B cell (primary cell): Measurements from ENCODE around the gene MAN2B1. TPM values are rescaled to one million over a fixed set of nuclear protein-coding genes. Genes with fewer than 3 reads are reported as not detected.

ENCODE experiments used
- ATAC-seq: fragments of 200-7000 bp; cut with Tn5 transposase; one replicate; pipeline ENCODE4 v1.10.0; 2021; ENCODE audit warnings: low read depth, mild to moderate bottlenecking, moderate number of reproducible peaks, moderate library complexity
- CTCF ChIA-PET: fragments of 350-600 bp; sonication (Branson Sonifier 250); formaldehyde crosslinking; loops from one replicate; lab custom pipeline; 2021; ENCODE audit warnings: antibody characterized with exemption, inconsistent platforms; lab: Charles Lee
- POLR2A ChIA-PET: fragments of 350-600 bp; sonication (Branson Sonifier 250); formaldehyde crosslinking; loops from one replicate; lab custom pipeline; 2021; ENCODE audit warnings: antibody characterized with exemption; lab: Charles Lee
- DNase-seq: peaks from one replicate; pipeline ENCODE4 v3.0.0; 2013
- H2AFZ ChIP-seq: 2 replicates; pipeline ENCODE4 v1.6.1; 2012; ENCODE audit warnings: mild to moderate bottlenecking, low read depth, low read length; ENCODE audit not compliant: insufficient read depth, poor library complexity, severe bottlenecking
- H3K27ac ChIP-seq, 2 donors: 1 replicate in 1 of 2; 2 replicates in 1 of 2; pipeline ENCODE4 v1.5.1; 2012 to 2013; ENCODE audit warnings: low read length in 2 of 2, mild to moderate bottlenecking in 2 of 2, moderate library complexity in 1 of 2
- H3K27me3 ChIP-seq, 4 experiments: fragments of 200-600 bp in 1 of 4; sonication (generic) in 1 of 4; replicated peaks in 1 of 4; 1 replicate in 2 of 4; 2 replicates in 2 of 4; pipeline versions ENCODE4 v1.6.1 to v1.7.0; 2013 to 2016; ENCODE audit warnings: low read length in 3 of 4, mild to moderate bottlenecking in 2 of 4, mixed read lengths in 1 of 4, moderate library complexity in 1 of 4; ENCODE audit not compliant: insufficient read depth in 4 of 4, control insufficient read depth in 3 of 4; ENCODE audit errors: control extremely low read depth in 1 of 4
- H3K36me3 ChIP-seq, 2 experiments: replicated peaks in 1 of 2; 1 replicate in 1 of 2; 2 replicates in 1 of 2; pipeline versions ENCODE4 v1.6.1 to v1.7.1; 2013; ENCODE audit warnings: low read length in 1 of 2; ENCODE audit not compliant: insufficient read depth in 2 of 2, control insufficient read depth in 1 of 2; ENCODE audit errors: control extremely low read depth in 1 of 2, extremely low read depth in 1 of 2
- H3K4me1 ChIP-seq, 2 donors: fragments of 200-600 bp in 1 of 2; sonication (generic) in 1 of 2; 1 replicate in 1 of 2; 2 replicates in 1 of 2; pipeline versions ENCODE4 v1.5.1 to v1.6.1; 2013 to 2017; ENCODE audit warnings: low read length in 2 of 2; ENCODE audit not compliant: control insufficient read depth in 2 of 2, insufficient read depth in 2 of 2
- H3K4me2 ChIP-seq: replicated peaks from 2 replicates; pipeline ENCODE3; 2012; ENCODE audit warnings: mild to moderate bottlenecking, low read depth, low read length; ENCODE audit not compliant: poor library complexity, severe bottlenecking
- H3K4me3 ChIP-seq, 5 experiments: fragments of 200-600 bp in 1 of 5; sonication (generic) in 1 of 5; 1 replicate in 3 of 5; 2 replicates in 2 of 5; pipeline versions ENCODE4 v1.5.1 to v1.7.0; 2011 to 2016; ENCODE audit warnings: low read length in 4 of 5, mild to moderate bottlenecking in 4 of 5, low read depth in 2 of 5, control low read depth in 1 of 5, moderate library complexity in 1 of 5; ENCODE audit not compliant: insufficient read depth in 1 of 5; ENCODE audit errors: control extremely low read depth in 1 of 5, extremely low read depth in 1 of 5
- H3K79me2 ChIP-seq: fragments of 200-600 bp; sonication (generic); one replicate; pipeline ENCODE4 v1.6.0; 2016; ENCODE audit warnings: low read length; ENCODE audit not compliant: control insufficient read depth, insufficient read depth
- H3K9ac ChIP-seq: fragments of 200-600 bp; sonication (generic); 2 replicates; pipeline ENCODE4 v1.6.1; 2017; ENCODE audit warnings: mild to moderate bottlenecking, low read length, moderate library complexity
- H3K9me3 ChIP-seq, 3 donors: one replicate each; pipeline versions ENCODE4 v1.6.1 to v1.7.1; 2013; ENCODE audit warnings: low read length in 2 of 3; ENCODE audit not compliant: control insufficient read depth in 2 of 3, insufficient read depth in 1 of 3; ENCODE audit errors: control extremely low read depth in 1 of 3
- H4K20me1 ChIP-seq: 2 replicates; pipeline ENCODE4 v1.6.0; 2012; ENCODE audit warnings: mild to moderate bottlenecking, low read length; ENCODE audit not compliant: insufficient read depth, control insufficient read depth, poor library complexity, severe bottlenecking
- H3K27ac Mint-ChIP-seq: one replicate; pipeline ENCODE4 v1.8.0; 2021; ENCODE audit warnings: mixed read lengths
- H3K27me3 Mint-ChIP-seq: one replicate; pipeline ENCODE4 v1.8.0; 2021; ENCODE audit warnings: mixed read lengths
- H3K4me1 Mint-ChIP-seq: one replicate; pipeline ENCODE4 v1.8.0; 2021; ENCODE audit warnings: mixed read lengths
- H3K4me3 Mint-ChIP-seq: one replicate; pipeline ENCODE4 v1.8.0; 2021; ENCODE audit warnings: mixed read lengths
- H3K9me3 Mint-ChIP-seq: one replicate; pipeline ENCODE4 v1.8.0; 2022; ENCODE audit warnings: mixed read lengths; ENCODE audit not compliant: insufficient read depth
- CTCF ChIP-seq: fragments of 200-600 bp; IDR thresholded peaks from one replicate; pipeline ENCODE4 v1.8.0; 2022; ENCODE audit warnings: antibody characterized with exemption, mild to moderate bottlenecking
- EZH2 ChIP-seq: IDR thresholded peaks from 2 replicates; pipeline ENCODE4 v1.6.1; 2012; ENCODE audit warnings: borderline replicate concordance, low read depth, mild to moderate bottlenecking, moderate library complexity, low read length; ENCODE audit not compliant: insufficient read depth, poor library complexity, severe bottlenecking
- WGBS: methylation state at CpG from one replicate; pipeline ENCODE4 v1.1.5; 2013; ENCODE audit warnings: missing lambda C conversion rate; ENCODE audit not compliant: insufficient coverage; 5-methylcytosine and 5-hydroxymethylcytosine counted together
- intact Hi-C: fragments of 100-400 bp; cut with micrococcal nuclease; formaldehyde crosslinking; loops from one replicate; pipeline ENCODE4 v1.10.0; 2022
- polyA plus RNA-seq: library from polyadenylated mRNA; depleted of rRNA; stranded (reverse); fragments of >200 nt; gene quantifications from 2 replicates; pipeline ENCODE4 v1.2.3, GENCODE V29; 2012
- total RNA-seq, 2 donors: library from RNA; stranded (reverse); fragments of 120-200 nt in 1 of 2; gene quantifications; 1 replicate in 1 of 2; 2 replicates in 1 of 2; pipeline versions ENCODE4 v1.2.3 to v1.2.4, GENCODE V29; 2013 to 2022

The MAN2B1 gene
- total and polyA plus RNA-seq, 2 donors (not counting 1 experiment from before 2014, with no cell fraction given), result 183 to 256 TPM

- 100% methylated on average over 1 of the region's 6 CpGs for WGBS
- H3K9me3 Mint-ChIP-seq, result no peaks in the 10 kb centered on the region
- ATAC-seq (no peak), DNase-seq (no peak)
- H3K27me3 Mint-ChIP-seq, result no peaks in the 10 kb centered on the region
- peaks cover 38% of the 10 kb centered on the region for H4K20me1 ChIP-seq
- ChIA-PET POLR2A (no interaction called here), CTCF (interaction anchor here (0.6 kb wide), 1 partner anchor 589 kb away, joined by 3 read pairs; no protein-coding TSS in a partner anchor)
- peaks cover 0 to 10% of the 10 kb centered on the region in 2 donors for H3K4me1 ChIP-seq
- no peak overlapping the region for H3K4me3 ChIP-seq
- H3K4me3 Mint-ChIP-seq, result no peak overlapping the region
- H3K4me2 ChIP-seq, result no peak overlapping the region
- no peak overlapping the region for H3K27ac Mint-ChIP-seq
- TF ChIP-seq CTCF (no peak), EZH2 (no peak)
- H3K27me3 ChIP-seq, result no peaks in the 10 kb centered on the region
- peaks cover 7% of the 10 kb centered on the region for H3K4me1 Mint-ChIP-seq
- H3K9ac ChIP-seq, result no peak overlapping the region
- no peak overlapping the region for H2AFZ ChIP-seq
- H3K79me2 ChIP-seq, result peaks cover 31% of the 10 kb centered on the region
- H3K36me3 ChIP-seq, result peaks cover 3 to 51% of the 10 kb centered on the region in 2 experiments
- H3K9me3 ChIP-seq, result peaks cover 0 to 4% (median 0%) of the 10 kb centered on the region in 3 donors
- no peak overlapping the region for H3K27ac ChIP-seq
- intact Hi-C loops, result no loop called here
Measured at GRCh38 chr19:12652219-12652618, 14.3 kb downstream of the MAN2B1 start.

- peak overlapping the region; percentile 10 for H3K27ac Mint-ChIP-seq
- 95% methylated on average over 4 of the region's 10 CpGs for WGBS
- no peak overlapping the region for H3K4me3 Mint-ChIP-seq
- no peak for ATAC-seq
- no peak overlapping the region for H3K9ac ChIP-seq
- H3K4me1 ChIP-seq, result peaks cover 0 to 10% of the 10 kb centered on the region in 2 donors
- H3K27ac ChIP-seq, result no peak overlapping the region
- TF ChIP-seq EZH2 (no peak), CTCF (no peak)
- H3K9me3 ChIP-seq, result no peaks in the 10 kb centered on the region
- ChIA-PET CTCF (interaction anchor here (1.2 to 1.5 kb wide), 2 partner anchors 22 to 86 kb away, joined by 5 read pairs; no protein-coding TSS in a partner anchor), POLR2A (interaction anchor here (0.6 to 0.7 kb wide), 5 partner anchors 10 to 1725 kb away, joined by 4 to 10 read pairs (median 6); no protein-coding TSS in a partner anchor)
- H3K4me2 ChIP-seq, result no peak overlapping the region
- H3K79me2 ChIP-seq, result peaks cover 9% of the 10 kb centered on the region
- no peaks in the 10 kb centered on the region for H3K9me3 Mint-ChIP-seq
- peaks cover 0 to 45% of the 10 kb centered on the region in 2 experiments for H3K36me3 ChIP-seq
- H3K4me1 Mint-ChIP-seq, result peaks cover 7% of the 10 kb centered on the region
- H4K20me1 ChIP-seq, result peaks cover 21% of the 10 kb centered on the region
- intact Hi-C loops, result no loop called here
- no peak overlapping the region for H2AFZ ChIP-seq
- no peaks in the 10 kb centered on the region for H3K27me3 ChIP-seq
- no peak overlapping the region for H3K4me3 ChIP-seq
- no peak for DNase-seq
- H3K27me3 Mint-ChIP-seq, result no peaks in the 10 kb centered on the region
Measured at GRCh38 chr19:12649941-12650340, 16.6 kb downstream of the MAN2B1 start.
